ENCODE data around the gene GAGE12J. TPM values are rescaled to one million over a fixed set of nuclear protein-coding genes. Genes with fewer than 3 reads are reported as not detected.
"Not testable (repeated sequence)": the region's sequence is repeated elsewhere in the genome, so short reads cannot be mapped to it uniquely, and the experiment has no call there.

GAGE12J gene
- not detected in 2 replicates for total RNA-seq

- H3K9me3 Mint-ChIP-seq; H3K36me3 Mint-ChIP-seq (ENCODE audit: low read depth); DNase-seq (ENCODE audit: low spot score); H3K4me3 Mint-ChIP-seq; H3K27ac Mint-ChIP-seq; intact Hi-C loops (cut with micrococcal nuclease); H3K27me3 Mint-ChIP-seq (ENCODE audit: insufficient read depth); H3K4me1 Mint-ChIP-seq (ENCODE audit: low read depth): not testable (repeated sequence)
Observed at GRCh38 chrX:49321737-49322136, at the start of gene GAGE12J. TSS of gene GAGE12J (plus strand) at chrX:49322037. CDS start at chrX:49323194, 1,157 bp downstream.

GRCh38 chrX:49272421-49272820 lies 49.4 kb upstream of the GAGE12J start:
- peak overlapping the region; percentile 81 for H3K4me3 Mint-ChIP-seq
- peak overlapping the region; percentile 85 for H3K27ac Mint-ChIP-seq
- peak; percentile 19 for DNase-seq (ENCODE audit: low spot score)
- H3K36me3 Mint-ChIP-seq (ENCODE audit: low read depth), result peaks cover 23% of the 10 kb centered on the region
- H3K27me3 Mint-ChIP-seq (ENCODE audit: insufficient read depth), result no peaks in the 10 kb centered on the region
- H3K4me1 Mint-ChIP-seq (ENCODE audit: low read depth), result peaks cover 70% of the 10 kb centered on the region
- intact Hi-C loops (cut with micrococcal nuclease), result loop anchor here (5.0 kb wide), 3 partner anchors 170 to 470 kb away; partner anchors contain the start of gene HDAC6
- no peaks in the 10 kb centered on the region for H3K9me3 Mint-ChIP-seq

GRCh38 chrX:49273181-49273727 lies 48.6 kb upstream of the GAGE12J start:
- Mint-ChIP-seq H3K36me3 (ENCODE audit: low read depth) (peaks cover 27% of the 10 kb centered on the region), H3K4me3 (peak overlapping the region; percentile 81), H3K4me1 (ENCODE audit: low read depth) (peaks cover 71% of the 10 kb centered on the region), H3K9me3 (no peaks in the 10 kb centered on the region), H3K27ac (peak overlapping the region; percentile 85), H3K27me3 (ENCODE audit: insufficient read depth) (no peaks in the 10 kb centered on the region)
- intact Hi-C loops (cut with micrococcal nuclease), result loop anchor here (1.0 to 5.0 kb wide), 4 partner anchors 11 to 471 kb away; partner anchors contain the start of gene HDAC6
- peak; percentile 23 for DNase-seq (ENCODE audit: low spot score)

- intact Hi-C loops (cut with micrococcal nuclease), result no loop called here
- no peak overlapping the region for H3K4me3 Mint-ChIP-seq
- H3K9me3 Mint-ChIP-seq, result no peaks in the 10 kb centered on the region
- peaks cover 22% of the 10 kb centered on the region for H3K36me3 Mint-ChIP-seq (ENCODE audit: low read depth)
- no peaks in the 10 kb centered on the region for H3K27me3 Mint-ChIP-seq (ENCODE audit: insufficient read depth)
- H3K27ac Mint-ChIP-seq, result peak overlapping the region; percentile 40
- peaks cover 70% of the 10 kb centered on the region for H3K4me1 Mint-ChIP-seq (ENCODE audit: low read depth)
- no peak for DNase-seq (ENCODE audit: low spot score)
Observed at GRCh38 chrX:49276207-49276606, 45.6 kb upstream of the GAGE12J start.

- Mint-ChIP-seq H3K36me3 (ENCODE audit: low read depth) (peaks cover 18% of the 10 kb centered on the region), H3K4me3 (peak overlapping the region; percentile 59), H3K9me3 (no peaks in the 10 kb centered on the region), H3K27me3 (ENCODE audit: insufficient read depth) (no peaks in the 10 kb centered on the region), H3K4me1 (ENCODE audit: low read depth) (peaks cover 66% of the 10 kb centered on the region), H3K27ac (peak overlapping the region; percentile 93)
- intact Hi-C loops (cut with micrococcal nuclease), result no loop called here
- no peak for DNase-seq (ENCODE audit: low spot score)
Observed at GRCh38 chrX:49276671-49277534, 44.9 kb upstream of the GAGE12J start.

- intact Hi-C loops (cut with micrococcal nuclease), result no loop called here
- Mint-ChIP-seq H3K27me3 (ENCODE audit: insufficient read depth) (no peaks in the 10 kb centered on the region), H3K4me3 (peak overlapping the region; percentile 59), H3K9me3 (no peaks in the 10 kb centered on the region), H3K27ac (peak overlapping the region; percentile 93), H3K4me1 (ENCODE audit: low read depth) (peaks cover 64% of the 10 kb centered on the region), H3K36me3 (ENCODE audit: low read depth) (peaks cover 19% of the 10 kb centered on the region)
- DNase-seq (ENCODE audit: low spot score), result no peak
Observed at GRCh38 chrX:49277535-49277830, 44.4 kb upstream of the GAGE12J start.

GRCh38 chrX:49278081-49278480 lies 43.8 kb upstream of the GAGE12J start:
- Mint-ChIP-seq H3K27ac (peak overlapping the region; percentile 93), H3K9me3 (no peaks in the 10 kb centered on the region), H3K36me3 (ENCODE audit: low read depth) (peaks cover 23% of the 10 kb centered on the region), H3K4me3 (peak overlapping the region; percentile 59), H3K27me3 (ENCODE audit: insufficient read depth) (no peaks in the 10 kb centered on the region), H3K4me1 (ENCODE audit: low read depth) (peaks cover 61% of the 10 kb centered on the region)
- no peak for DNase-seq (ENCODE audit: low spot score)
- intact Hi-C loops (cut with micrococcal nuclease), result no loop called here

GRCh38 chrX:49282647-49283011 lies 39.2 kb upstream of the GAGE12J start:
- intact Hi-C loops (cut with micrococcal nuclease), result no loop called here
- Mint-ChIP-seq H3K36me3 (ENCODE audit: low read depth) (peaks cover 9% of the 10 kb centered on the region), H3K27ac (no peak overlapping the region), H3K9me3 (no peaks in the 10 kb centered on the region), H3K27me3 (ENCODE audit: insufficient read depth) (no peaks in the 10 kb centered on the region), H3K4me1 (ENCODE audit: low read depth) (peaks cover 29% of the 10 kb centered on the region), H3K4me3 (no peak overlapping the region)
- no peak for DNase-seq (ENCODE audit: low spot score)

GRCh38 chrX:49284212-49284611 lies 37.6 kb upstream of the GAGE12J start:
- Mint-ChIP-seq H3K27me3 (ENCODE audit: insufficient read depth) (no peaks in the 10 kb centered on the region), H3K27ac (no peak overlapping the region), H3K4me3 (no peak overlapping the region), H3K9me3 (no peaks in the 10 kb centered on the region), H3K36me3 (ENCODE audit: low read depth) (peaks cover 7% of the 10 kb centered on the region), H3K4me1 (ENCODE audit: low read depth) (peaks cover 23% of the 10 kb centered on the region)
- no peak for DNase-seq (ENCODE audit: low spot score)
- intact Hi-C loops (cut with micrococcal nuclease), result no loop called here

GRCh38 chrX:49286136-49286535 lies 35.7 kb upstream of the GAGE12J start:
- H3K36me3 Mint-ChIP-seq (ENCODE audit: low read depth), result peaks cover 7% of the 10 kb centered on the region
- H3K4me1 Mint-ChIP-seq (ENCODE audit: low read depth), result peaks cover 19% of the 10 kb centered on the region
- no peaks in the 10 kb centered on the region for H3K9me3 Mint-ChIP-seq
- no peak for DNase-seq (ENCODE audit: low spot score)
- H3K27me3 Mint-ChIP-seq (ENCODE audit: insufficient read depth), result no peaks in the 10 kb centered on the region
- H3K4me3 Mint-ChIP-seq, result no peak overlapping the region
- no peak overlapping the region for H3K27ac Mint-ChIP-seq
- intact Hi-C loops (cut with micrococcal nuclease), result no loop called here

GRCh38 chrX:49286581-49286980 lies 35.3 kb upstream of the GAGE12J start:
- Mint-ChIP-seq H3K27ac (no peak overlapping the region), H3K36me3 (ENCODE audit: low read depth) (peaks cover 7% of the 10 kb centered on the region), H3K27me3 (ENCODE audit: insufficient read depth) (no peaks in the 10 kb centered on the region), H3K9me3 (no peaks in the 10 kb centered on the region), H3K4me1 (ENCODE audit: low read depth) (peaks cover 19% of the 10 kb centered on the region), H3K4me3 (no peak overlapping the region)
- DNase-seq (ENCODE audit: low spot score), result no peak
- intact Hi-C loops (cut with micrococcal nuclease), result no loop called here

GRCh38 chrX:49287665-49288064 lies 34.2 kb upstream of the GAGE12J start:
- no peak overlapping the region for H3K27ac Mint-ChIP-seq
- intact Hi-C loops (cut with micrococcal nuclease), result no loop called here
- peaks cover 2% of the 10 kb centered on the region for H3K27me3 Mint-ChIP-seq (ENCODE audit: insufficient read depth)
- H3K4me1 Mint-ChIP-seq (ENCODE audit: low read depth), result peaks cover 18% of the 10 kb centered on the region
- H3K9me3 Mint-ChIP-seq, result no peaks in the 10 kb centered on the region
- no peak overlapping the region for H3K4me3 Mint-ChIP-seq
- no peak for DNase-seq (ENCODE audit: low spot score)
- peaks cover 4% of the 10 kb centered on the region for H3K36me3 Mint-ChIP-seq (ENCODE audit: low read depth)

GRCh38 chrX:49290215-49290614 lies 31.6 kb upstream of the GAGE12J start:
- no peak for DNase-seq (ENCODE audit: low spot score)
- H3K27me3 Mint-ChIP-seq (ENCODE audit: insufficient read depth), result peaks cover 3% of the 10 kb centered on the region
- no peak overlapping the region for H3K4me3 Mint-ChIP-seq
- no peaks in the 10 kb centered on the region for H3K9me3 Mint-ChIP-seq
- H3K4me1 Mint-ChIP-seq (ENCODE audit: low read depth), result peaks cover 16% of the 10 kb centered on the region
- intact Hi-C loops (cut with micrococcal nuclease), result loop anchor here (5.0 kb wide), 1 partner anchor 587 kb away; the partner anchor contains the start of gene USP27X
- H3K36me3 Mint-ChIP-seq (ENCODE audit: low read depth), result peaks cover 2% of the 10 kb centered on the region
- H3K27ac Mint-ChIP-seq, result no peak overlapping the region
